CD4-positive, alpha-beta T cell treated with Interferon gamma for 1 hour (primary cell): ENCODE results near the gene NCAM1.
"Not testable (repeated sequence)": the region's sequence is repeated elsewhere in the genome, so short reads cannot be mapped to it uniquely, and the experiment has no call there.

Experiments
- DNase-seq: peaks from one replicate; pipeline ENCODE4 v3.0.0-alpha.2; 2020

Gene NCAM1

DNA sequence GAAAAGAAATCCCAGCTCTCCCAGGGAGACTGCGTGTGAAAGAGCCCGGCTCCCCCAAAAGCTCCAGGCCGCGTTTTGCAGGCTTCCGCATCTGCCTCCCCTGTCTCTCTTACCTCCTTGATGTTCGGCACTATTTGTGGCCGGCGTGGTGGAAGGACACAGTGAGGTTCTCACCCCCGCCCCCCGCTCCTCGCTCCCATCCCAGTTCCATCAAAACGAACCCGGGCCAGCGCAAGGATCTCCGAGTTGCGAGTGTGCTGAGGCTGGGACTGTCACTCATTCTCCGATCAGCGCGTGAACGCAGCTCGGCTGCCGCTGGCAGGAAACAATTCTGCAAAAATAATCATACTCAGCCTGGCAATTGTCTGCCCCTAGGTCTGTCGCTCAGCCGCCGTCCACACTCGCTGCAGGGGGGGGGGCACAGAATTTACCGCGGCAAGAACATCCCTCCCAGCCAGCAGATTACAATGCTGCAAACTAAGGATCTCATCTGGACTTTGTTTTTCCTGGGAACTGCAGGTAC, at the start of gene NCAM1:
Gene NCAM1 (plus strand): TSS at position 275 of the 523 bp plus-strand sequence.
- DNase-seq, result peak; percentile 24

DNA sequence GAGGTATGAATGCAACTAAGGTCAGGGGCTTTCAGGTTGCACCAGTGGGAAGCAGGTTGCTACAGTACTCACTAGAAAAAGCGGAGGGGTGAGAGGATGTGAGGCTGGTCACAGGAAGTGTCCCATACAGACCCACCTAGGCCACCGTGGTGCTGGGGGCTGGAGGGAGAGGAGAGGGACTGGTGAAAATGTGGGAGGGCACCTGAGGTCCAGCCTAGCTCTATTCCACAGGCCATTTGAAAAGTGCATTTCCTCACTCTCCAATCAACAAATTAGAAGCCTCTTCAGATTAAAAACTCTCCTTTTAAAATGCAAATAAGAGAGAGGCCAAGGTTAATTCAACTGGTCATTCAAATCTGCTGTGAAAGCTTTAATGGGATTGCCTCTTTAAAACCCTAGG, 38.6 kb upstream of the NCAM1 start:
- no peak for DNase-seq

DNA sequence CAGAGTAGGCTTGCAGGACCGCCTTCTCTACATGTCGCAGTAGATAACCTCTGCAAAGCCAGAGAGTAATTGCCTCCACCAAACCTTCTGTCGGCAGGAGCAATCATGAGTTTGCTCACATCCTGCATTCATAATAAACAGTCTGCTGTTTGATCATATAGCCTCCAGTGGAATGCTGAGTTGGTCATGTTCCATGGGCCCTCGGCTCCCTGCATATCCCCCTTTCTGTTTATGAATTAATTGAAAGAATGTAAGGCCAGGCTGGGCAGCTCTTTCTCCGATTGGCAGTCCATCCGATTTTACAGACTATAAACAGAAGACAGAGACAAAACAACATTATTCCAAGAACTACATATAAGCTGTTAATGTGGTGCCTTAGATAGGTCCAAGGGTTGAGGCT, 36.4 kb upstream of the NCAM1 start:
- DNase-seq, result not testable (repeated sequence)

DNA sequence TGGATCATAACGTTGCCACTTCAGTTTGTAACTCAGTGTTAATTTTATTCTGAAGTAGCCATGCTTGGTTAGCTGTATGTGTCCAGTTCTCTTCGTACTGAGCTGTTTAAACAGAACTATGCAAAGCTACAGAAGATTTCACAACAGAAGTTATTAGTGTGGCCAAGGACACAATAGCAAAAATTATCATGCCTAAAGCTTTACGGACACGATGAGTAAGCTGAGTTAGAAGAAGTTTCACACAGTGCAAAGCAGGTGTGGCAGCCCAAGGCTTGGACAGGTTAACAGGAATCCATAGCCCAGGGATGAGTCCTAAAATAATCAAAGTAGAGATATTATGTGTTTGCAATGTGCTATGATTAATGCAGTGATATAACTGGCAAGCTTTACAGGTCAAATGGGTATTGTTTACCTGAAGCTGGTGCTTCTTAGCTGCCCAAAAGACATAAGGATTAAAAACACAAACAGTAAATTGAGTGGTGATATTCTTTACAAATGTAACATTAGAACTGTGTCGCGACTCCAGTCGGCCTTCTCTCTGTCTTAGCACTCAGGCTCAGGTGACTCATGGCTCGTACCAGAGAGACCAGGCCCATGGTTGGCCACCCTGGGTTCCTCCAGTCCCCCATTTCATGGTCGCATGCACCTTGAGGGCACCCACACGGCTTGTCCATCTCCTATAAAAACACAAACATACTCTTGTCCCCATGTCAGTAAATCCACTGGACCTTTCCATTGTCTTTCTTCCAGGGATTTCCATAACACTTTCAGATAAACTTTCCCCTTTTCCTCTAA, 35.5 kb upstream of the NCAM1 start:
- DNase-seq, result no peak

DNA sequence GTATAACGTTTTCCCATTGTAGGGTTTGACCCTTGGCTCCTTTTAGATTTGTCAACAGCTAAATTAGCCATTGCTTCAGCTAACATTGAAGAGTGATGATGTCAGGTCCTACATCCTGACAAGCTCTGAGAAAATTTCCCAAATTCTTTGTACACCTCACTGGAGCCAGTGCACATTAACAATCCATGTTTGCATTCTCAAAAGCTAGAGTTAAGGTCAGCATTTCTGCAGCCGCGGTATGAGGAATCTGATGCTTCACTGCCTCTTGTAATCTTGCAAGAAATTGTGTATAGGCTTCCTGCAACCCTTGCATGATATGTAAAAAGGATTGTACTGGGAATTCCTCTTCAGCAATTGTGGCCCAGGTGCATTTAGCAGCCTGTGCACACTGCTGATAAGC, 33.1 kb upstream of the NCAM1 start:
- no peak for DNase-seq

DNA sequence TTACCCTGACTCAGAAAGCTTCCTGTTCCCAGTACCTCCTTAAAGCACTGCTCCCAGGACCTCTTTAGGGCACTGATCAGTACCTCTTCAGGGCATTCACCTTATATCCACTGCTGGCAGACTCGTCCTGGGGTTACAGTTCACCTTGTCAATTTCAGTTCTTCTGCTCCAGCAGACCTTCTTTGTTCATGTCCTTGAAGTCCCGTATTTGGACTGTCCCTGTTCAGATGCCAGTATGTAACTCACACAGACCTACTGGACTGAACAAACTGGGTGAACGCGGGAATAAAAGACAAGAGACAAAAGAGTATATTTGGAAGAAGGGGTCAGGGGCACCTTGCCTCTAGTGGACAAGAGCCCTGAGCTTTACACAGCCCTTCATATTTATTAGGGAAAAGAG, 31.8 kb upstream of the NCAM1 start:
- no peak for DNase-seq

DNA sequence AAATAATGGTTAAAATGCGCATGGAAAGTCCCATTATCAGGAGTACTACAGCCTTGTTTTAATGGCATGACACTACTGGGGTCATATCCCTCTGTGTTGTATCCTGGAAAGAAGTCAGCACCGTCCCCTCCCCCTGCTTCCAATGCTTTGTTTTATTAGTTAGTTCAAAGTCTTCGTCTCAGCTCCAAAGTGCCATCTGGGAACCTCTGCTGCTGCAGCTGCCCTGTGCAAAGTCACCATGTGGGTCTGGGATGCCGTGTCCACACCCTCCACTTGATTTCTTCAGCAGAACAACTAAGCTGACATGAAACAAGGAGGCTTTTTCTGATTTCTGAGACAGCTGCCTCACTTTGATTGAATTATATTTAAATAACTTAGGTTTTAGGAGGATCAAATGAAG, 29.5 kb upstream of the NCAM1 start:
- DNase-seq, result no peak

DNA sequence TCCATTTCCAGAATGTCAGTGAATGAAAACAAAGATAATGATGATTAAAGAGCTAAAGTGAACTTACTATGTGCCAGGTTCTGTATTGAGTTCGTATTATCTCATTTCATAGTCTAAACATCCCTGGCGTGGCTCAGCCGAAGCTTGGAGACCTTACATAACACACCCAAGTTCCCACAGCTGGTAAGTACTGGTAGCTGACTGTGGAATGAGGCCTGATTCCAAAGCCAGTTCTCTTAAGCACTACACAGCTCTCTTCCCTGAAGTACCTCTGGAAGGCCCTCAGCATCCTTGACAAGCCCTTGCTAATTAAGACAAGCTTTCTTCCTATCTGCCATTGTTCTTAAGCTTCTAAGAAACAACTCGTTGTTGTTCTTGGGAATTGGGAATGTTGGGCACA, 28.6 kb upstream of the NCAM1 start:
- no peak for DNase-seq

DNA sequence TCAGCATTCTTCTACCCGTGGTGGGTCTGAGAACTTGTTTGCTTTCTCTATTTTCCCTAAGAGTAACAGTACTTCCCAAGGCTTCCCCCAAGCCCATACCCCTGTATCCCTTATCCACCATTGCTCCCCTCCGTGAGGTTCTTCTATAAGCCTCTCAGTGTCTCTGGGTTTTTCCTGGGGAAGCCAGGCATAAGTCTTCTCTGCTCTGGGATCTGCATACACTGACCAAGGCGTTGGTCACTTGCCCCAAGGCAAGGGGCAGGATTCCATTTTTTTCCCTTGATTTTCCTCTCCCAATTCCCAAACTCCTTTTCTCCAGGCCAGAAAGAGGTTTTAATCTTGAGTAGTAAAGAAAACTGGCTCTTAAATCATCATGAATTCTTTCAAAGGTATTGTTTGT, 27.2 kb upstream of the NCAM1 start:
- DNase-seq, result no peak

DNA sequence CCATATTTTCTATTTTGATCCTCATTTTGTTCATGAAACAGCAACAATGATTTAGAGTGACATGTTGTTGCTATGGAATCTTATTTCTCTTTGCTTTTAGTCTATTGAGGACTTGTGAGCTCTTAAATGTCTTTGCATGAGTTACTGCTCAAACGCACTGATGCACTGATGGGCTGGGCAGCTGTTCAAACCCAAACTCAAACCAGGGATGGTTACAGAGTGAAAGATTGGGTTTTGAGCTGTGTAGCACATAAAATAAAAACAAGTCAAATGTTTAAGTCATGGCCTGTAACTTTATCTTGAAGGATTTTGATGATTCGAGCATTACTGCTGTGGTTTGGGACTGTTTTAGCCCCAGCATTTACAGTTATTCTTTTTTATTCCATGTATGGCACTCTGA, 20.1 kb upstream of the NCAM1 start:
- DNase-seq, result no peak

DNA sequence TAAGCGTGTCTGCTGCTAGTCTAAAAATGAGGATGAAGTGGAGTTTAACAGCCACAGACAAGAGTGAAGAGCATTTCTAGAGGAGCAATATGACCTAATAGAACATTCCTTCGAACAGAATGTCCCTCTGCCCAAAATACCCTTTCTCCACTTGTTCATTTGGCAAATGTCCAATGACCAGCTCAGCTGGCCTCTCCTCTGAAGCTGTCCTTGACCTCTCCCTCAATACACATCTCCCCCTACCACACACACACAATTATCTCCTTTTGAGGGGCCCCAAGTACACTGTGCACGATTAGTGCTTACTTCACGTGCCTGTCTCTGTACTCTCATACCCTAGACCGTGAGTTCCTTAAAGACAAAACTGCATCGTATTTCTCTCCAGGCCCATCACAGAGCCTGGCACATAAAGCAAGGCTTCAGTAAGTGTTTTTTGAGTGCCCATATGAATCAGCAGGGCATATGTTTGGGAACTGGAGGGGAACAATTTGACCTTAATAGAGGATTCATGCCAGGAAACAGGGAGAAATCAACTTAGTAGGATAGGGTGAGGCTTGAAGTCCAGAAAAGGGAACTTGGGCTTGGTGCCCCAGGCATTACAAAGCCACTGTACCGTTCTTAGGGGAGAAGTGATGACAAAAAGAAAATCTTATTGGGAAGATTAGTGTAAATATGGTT, 18.1 kb upstream of the NCAM1 start:
- no peak for DNase-seq

- DNase-seq, result no peak
Measured at GRCh38 chr11:112946866-112947265, 14.4 kb upstream of the NCAM1 start.

DNA sequence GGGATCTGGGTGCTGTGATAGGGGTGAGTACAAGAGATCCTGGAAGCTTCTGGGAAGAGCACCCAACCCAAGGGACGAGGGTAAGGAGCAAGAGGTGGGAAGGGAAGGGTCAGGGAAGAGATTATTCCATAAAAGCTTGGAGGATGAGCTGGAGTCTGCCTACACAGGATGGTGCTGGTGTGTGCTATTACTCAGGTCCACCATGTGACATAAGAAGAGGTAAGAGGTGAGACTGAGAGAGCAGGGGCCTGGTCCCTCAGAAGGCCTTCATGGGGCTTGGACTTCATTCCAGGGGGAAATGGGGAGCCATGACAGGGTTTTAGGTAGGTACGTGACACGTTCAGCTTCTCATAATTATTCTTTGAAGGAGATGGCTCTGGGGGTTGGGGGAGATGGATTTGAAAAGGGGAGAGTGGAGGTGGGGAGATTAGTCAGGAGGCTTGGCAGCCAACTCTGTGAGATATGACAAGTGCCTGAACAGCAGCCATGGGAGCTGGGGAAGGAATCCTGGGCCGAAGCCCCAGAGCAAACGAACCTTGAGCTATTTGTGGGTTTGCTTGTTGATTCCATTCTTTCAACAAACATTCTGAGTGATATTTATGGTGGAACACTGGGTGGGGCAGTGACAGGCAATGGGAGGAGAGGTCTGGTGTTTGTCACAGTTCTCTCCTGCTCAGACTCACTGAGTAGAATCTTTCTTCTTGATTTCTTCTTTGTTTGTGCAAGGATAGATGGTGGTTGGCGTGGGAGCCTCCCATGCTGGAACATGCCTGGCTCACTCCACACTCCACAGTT, 11.2 kb upstream of the NCAM1 start:
- DNase-seq, result no peak

DNA sequence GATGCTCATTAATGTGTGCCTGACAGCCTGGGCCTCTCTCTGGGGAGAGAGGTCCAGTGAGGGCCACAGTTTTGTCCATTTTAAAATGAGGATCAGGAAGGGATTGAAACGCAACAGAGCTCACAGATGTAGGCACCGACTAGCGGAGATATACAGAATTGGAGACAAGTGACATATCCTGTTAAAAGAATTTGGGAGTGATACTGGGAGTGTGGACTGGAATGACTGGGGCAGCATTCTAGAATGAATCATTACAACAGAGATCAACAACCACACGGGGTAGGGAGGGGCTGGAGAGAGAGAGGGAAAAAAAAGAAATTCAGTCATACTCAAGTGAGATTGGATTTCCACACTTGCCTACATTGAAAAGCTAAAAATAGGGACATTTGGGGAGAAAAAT, 2.5 kb upstream of the NCAM1 start:
- DNase-seq, result no peak

GRCh38 chr11:112961751-112962578, 745 bp downstream of the NCAM1 start:
- no peak for DNase-seq

- DNase-seq, result no peak
Measured at GRCh38 chr11:112962579-112963367, 1.6 kb downstream of the NCAM1 start.

GRCh38 chr11:112963368-112963955, 2.2 kb downstream of the NCAM1 start:
- no peak for DNase-seq

DNA sequence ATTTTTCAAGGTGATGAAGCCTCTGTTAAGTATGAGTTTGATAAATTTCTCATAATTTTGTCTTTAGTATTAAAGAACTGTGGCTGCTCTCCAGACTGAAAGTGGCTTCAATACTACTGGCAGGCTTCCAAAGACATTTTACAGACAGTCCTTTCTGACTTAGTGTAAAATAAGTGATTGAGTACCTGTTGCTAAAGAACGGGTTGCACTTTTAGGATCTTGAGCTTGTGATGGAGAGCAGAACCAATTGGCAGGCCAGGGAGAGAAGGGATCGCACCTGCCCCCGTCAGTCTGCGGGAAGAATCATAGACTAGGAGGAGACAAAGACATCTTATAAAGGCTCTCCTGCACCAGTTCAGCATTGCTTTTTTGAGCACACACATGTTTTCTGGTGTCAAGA, 4.4 kb downstream of the NCAM1 start:
- DNase-seq, result no peak

- DNase-seq, result no peak
Measured at GRCh38 chr11:112966561-112966960, 5.3 kb downstream of the NCAM1 start.

- DNase-seq, result no peak
Measured at GRCh38 chr11:112967082-112967481, 5.9 kb downstream of the NCAM1 start.

DNA sequence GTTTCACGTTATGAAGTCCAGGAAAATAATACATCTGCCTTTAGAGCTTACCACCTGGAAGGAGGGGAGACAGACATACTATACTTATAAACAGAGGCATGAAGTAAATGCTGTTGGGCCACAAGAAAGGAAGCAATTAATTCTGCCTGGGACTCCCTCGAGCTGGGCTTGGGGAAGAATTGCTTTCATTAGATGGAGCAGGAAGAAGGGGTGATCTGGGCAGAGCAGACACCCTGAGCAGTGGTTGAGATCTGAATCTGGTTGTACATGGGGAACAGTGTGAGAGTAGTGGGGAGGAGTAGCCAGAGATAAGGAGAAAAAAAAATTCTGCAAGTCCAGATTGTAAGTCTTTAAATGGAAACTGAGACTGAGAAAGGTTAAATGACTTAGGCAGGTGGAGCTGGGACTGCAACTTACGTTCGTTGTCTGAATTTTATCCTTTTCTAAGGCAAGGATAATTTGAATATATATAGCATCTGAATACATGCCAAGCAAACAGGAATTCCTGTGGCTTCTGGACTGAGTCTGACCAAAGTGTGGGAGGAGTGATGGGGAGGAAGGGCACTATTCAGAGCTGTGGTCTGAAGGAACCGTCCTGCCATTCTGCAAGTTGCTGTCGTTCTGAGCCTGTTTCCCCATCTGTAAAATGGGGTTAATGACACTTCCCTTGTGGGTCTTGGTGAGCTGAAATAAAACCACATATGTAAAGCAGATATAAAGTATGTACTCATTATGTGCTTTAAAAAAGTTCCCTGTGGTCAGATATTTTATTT, 7.9 kb downstream of the NCAM1 start:
- no peak for DNase-seq
